ENCODE measurements around the gene CASZ1. TPM values are rescaled to one million over a fixed set of nuclear protein-coding genes. Genes with fewer than 3 reads are reported as not detected.

Gene CASZ1
- total RNA-seq, 1 experiment from 2014 or later, result 11.1 TPM

DNA sequence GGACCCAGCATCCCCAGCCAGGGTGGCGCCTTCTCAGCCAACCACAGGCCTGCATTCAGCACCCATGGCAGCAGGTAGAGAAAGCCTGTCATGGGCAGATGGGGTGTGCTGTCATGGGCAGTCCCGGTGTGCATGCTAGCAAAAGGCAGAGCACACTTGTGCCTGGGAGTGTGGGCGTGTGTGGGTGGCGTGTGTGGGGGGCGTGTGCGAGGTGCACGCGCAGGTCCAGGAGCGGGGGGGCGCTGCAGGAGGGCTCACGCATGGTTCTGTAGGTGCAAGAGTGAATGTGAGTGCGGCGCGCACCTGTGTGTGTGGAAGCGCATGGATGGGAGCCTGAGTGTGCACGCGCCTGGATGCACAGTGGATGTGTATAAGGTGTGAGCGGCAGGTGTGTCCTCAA, 137.2 kb downstream of the CASZ1 start:
- H3K36me3 Mint-ChIP-seq (ENCODE audit: insufficient read depth, unreplicated experiment), result peaks cover 16% of the 10 kb centered on the region
- no peak for DNase-seq (ENCODE audit: unreplicated experiment)
- CTCF ChIA-PET, result no interaction called here

DNA sequence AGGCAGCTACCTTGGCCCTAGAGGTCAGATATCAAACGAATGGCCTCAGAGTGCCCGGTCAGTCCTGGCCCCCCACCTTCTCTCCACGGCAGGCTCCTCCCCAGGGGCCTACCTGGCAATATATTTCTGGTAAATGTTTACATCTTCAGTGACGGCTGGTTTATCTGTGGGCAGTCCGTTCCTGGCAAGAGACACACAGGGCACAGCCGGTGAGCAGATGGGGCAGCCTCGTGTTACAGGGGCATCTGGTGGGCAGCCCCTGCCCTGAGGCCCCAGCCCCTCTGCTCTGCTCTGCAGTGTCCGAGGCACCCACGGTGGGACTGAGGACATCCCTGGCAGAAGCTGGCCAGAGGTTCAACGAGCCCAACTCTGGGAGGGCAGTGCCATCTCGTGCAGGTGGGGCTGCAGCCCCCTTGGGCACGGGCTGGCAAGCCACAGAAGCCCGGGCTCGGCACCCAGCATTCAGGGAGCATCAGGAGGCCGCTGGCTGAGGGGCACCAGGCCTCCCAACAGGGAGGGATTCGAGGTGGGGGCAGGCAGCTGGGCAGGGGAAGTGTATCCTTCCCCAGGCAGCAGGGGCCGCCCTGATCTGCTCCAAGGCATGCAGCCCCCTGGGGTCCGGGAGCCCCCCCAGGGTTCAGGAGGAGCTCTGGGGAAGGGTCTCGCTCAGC, 137.9 kb downstream of the CASZ1 start:
- ChIA-PET POLR2A (no interaction called here), CTCF (no interaction called here)
- H3K36me3 Mint-ChIP-seq (ENCODE audit: insufficient read depth, unreplicated experiment), result peaks cover 16% of the 10 kb centered on the region
- no peaks in the 10 kb centered on the region for H3K9me3 Mint-ChIP-seq (ENCODE audit: unreplicated experiment)
- no peak for TF ChIP-seq CTCF (IDR thresholded peaks at IDR 0.05; ENCODE audit: unreplicated experiment)
- DNase-seq (ENCODE audit: unreplicated experiment), result no peak
- no peaks in the 10 kb centered on the region for H3K27me3 Mint-ChIP-seq (ENCODE audit: insufficient read depth, unreplicated experiment)
- H3K4me3 Mint-ChIP-seq (ENCODE audit: unreplicated experiment), result no peak overlapping the region
- H3K4me1 Mint-ChIP-seq (ENCODE audit: insufficient read depth, unreplicated experiment), result no peaks in the 10 kb centered on the region
- H3K27ac Mint-ChIP-seq (ENCODE audit: low read depth, unreplicated experiment), result no peak overlapping the region
- intact Hi-C loops (cut with micrococcal nuclease), result no loop called here
- BruUV-seq (replicated peaks), result no TSS peak

More for the DNA sequence above, 137.2 kb downstream of the CASZ1 start:
- intact Hi-C loops (cut with micrococcal nuclease), result no loop called here
- H3K4me1 Mint-ChIP-seq (ENCODE audit: insufficient read depth, unreplicated experiment), result no peaks in the 10 kb centered on the region
- H3K27me3 Mint-ChIP-seq (ENCODE audit: insufficient read depth, unreplicated experiment), result no peaks in the 10 kb centered on the region
- no TSS peak for BruUV-seq (replicated peaks)
- POLR2A ChIA-PET, result no interaction called here
- H3K9me3 Mint-ChIP-seq (ENCODE audit: unreplicated experiment), result no peaks in the 10 kb centered on the region
- TF ChIP-seq CTCF (IDR thresholded peaks at IDR 0.05; ENCODE audit: unreplicated experiment), result no peak
- no peak overlapping the region for H3K27ac Mint-ChIP-seq (ENCODE audit: low read depth, unreplicated experiment)
- H3K4me3 Mint-ChIP-seq (ENCODE audit: unreplicated experiment), result no peak overlapping the region

DNA sequence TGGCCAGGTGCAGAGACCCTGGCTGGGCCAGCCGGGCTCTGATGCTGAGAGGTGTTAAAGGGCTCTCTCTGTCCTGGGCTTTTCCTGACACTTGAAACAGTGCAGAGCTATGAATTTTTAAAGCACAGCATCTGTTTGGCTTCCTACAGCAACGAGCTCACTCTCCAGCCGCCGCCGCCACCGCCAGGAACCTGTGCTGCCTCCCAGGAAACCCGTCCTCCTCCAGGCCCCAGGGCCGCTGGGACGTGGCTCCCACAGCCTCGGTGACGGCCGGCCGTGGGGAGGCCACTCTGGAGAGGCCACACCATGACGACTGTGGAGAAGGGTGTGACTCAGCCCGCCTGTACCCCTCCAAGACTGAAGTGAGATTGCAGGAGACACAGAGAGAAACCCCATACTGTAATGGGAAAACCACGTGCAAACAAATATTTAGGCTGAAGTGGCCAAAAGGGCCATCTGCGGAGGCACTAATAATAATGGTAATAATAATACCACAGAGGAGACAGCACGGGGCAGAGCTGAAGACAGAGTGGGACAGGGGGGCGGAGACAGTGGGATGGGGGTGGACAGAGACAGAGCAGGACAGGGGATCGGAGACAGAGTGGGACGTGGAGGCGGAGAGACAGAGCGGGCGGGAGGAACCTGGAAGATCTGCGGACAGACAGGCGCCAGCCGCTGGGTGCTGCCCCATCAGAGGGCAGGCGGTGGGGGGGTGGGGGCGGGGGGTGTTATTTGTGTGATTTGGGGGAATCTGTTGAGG, 139.2 kb downstream of the CASZ1 start:
- Mint-ChIP-seq H3K9me3 (ENCODE audit: unreplicated experiment) (no peaks in the 10 kb centered on the region), H3K27me3 (ENCODE audit: insufficient read depth, unreplicated experiment) (no peaks in the 10 kb centered on the region), H3K36me3 (ENCODE audit: insufficient read depth, unreplicated experiment) (peaks cover 16% of the 10 kb centered on the region), H3K27ac (ENCODE audit: low read depth, unreplicated experiment) (no peak overlapping the region), H3K4me3 (ENCODE audit: unreplicated experiment) (no peak overlapping the region), H3K4me1 (ENCODE audit: insufficient read depth, unreplicated experiment) (no peaks in the 10 kb centered on the region)
- TF ChIP-seq CTCF (IDR thresholded peaks at IDR 0.05; ENCODE audit: unreplicated experiment), result no peak
- no TSS peak for BruUV-seq (replicated peaks)
- intact Hi-C loops (cut with micrococcal nuclease), result no loop called here
- no peak for DNase-seq (ENCODE audit: unreplicated experiment)
- POLR2A ChIA-PET, result no interaction called here
- CTCF ChIA-PET, result no interaction called here

DNA sequence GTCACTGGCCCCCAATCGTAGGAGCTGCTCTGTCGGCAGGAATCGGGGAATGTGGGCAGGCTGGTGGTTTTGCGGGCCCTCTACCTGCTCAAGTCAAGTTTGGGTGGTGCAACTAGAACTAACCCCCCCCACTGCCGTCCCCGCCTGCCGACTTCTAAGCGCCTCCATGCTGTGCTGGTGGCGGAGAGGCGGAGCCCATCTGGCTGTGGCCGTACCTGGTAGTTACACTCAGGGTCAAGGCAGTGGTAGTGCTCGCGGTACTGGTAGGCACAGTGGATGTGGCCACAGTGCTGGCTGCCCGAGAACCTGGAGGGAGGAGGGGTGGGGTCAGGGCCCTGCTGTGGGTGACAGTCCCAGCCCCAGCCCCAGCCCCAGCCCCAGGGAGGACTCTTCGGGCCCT, 140.0 kb downstream of the CASZ1 start:
- BruUV-seq (replicated peaks), result no TSS peak

More for the DNA sequence above, 140.0 kb downstream of the CASZ1 start:
- intact Hi-C loops (cut with micrococcal nuclease), result no loop called here
- TF ChIP-seq CTCF (IDR thresholded peaks at IDR 0.05; ENCODE audit: unreplicated experiment), result no peak
- ChIA-PET CTCF (no interaction called here), POLR2A (no interaction called here)
- no peaks in the 10 kb centered on the region for H3K9me3 Mint-ChIP-seq (ENCODE audit: unreplicated experiment)
- H3K4me3 Mint-ChIP-seq (ENCODE audit: unreplicated experiment), result no peak overlapping the region
- no peaks in the 10 kb centered on the region for H3K4me1 Mint-ChIP-seq (ENCODE audit: insufficient read depth, unreplicated experiment)
- H3K36me3 Mint-ChIP-seq (ENCODE audit: insufficient read depth, unreplicated experiment), result peaks cover 16% of the 10 kb centered on the region
- no peaks in the 10 kb centered on the region for H3K27me3 Mint-ChIP-seq (ENCODE audit: insufficient read depth, unreplicated experiment)
- no peak overlapping the region for H3K27ac Mint-ChIP-seq (ENCODE audit: low read depth, unreplicated experiment)
- no peak for DNase-seq (ENCODE audit: unreplicated experiment)

All from MCF 10A (cell line).